ENCODE data around the gene ALG12. TPM values are rescaled to one million over a fixed set of nuclear protein-coding genes. Genes with fewer than 3 reads are reported as not detected.
A peak's percentile ranks its signal among the peaks of the same experiment; 100 is the strongest.

ALG12 gene
- total and polyA plus RNA-seq, 2 of the 13 experiments (the other 11 are each of a cell fraction or from before 2014, with no cell fraction given): 7.8 to 15.8 TPM

DNA sequence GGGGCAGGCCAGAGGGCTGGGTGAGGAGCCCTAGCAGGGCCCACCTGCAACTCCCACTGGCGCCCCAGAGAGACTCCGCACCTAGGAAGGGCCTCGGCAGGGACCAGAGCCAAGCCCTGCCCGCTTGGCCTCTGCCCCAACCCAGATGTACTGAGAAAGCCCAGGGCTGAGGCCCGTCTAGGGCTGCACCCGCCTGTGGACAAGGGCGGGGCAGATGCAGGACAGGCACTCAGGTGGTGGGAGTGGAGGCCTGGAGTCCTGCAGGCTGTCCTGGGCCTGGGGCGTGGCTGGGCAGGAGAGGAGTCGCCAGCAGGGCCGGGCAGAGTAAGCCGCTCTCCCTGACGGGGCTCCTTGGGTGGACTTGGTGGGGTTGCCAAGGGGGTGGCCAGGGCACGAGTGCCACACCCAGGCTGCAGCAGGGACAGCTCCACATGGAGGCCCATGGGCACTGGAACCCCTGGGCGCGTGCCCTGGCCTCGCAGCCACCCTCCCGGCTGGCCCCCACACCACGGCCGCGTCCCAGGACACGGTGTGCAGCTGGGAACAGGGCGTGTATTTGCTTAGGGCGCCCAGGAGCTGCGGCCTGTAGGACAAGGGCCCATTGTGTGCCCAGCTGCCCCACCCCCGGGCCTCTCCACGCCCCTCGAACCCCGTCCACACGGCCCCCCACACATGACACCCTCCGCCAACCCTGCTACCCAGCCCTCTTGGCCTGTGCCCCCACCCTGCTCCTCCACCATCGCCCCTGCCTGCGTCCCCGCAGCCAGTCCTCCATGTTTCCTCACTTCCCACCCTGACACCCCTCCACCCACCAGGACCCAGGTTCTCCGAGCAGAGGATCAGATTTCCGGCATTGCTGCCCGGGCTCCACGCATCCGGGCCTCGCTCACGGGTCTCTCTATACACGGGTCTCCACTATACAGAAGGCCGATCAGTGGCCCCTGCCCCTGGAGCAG, 31.0 kb upstream of the ALG12 start (continued):
- TF ChIP-seq, protein P1, sequence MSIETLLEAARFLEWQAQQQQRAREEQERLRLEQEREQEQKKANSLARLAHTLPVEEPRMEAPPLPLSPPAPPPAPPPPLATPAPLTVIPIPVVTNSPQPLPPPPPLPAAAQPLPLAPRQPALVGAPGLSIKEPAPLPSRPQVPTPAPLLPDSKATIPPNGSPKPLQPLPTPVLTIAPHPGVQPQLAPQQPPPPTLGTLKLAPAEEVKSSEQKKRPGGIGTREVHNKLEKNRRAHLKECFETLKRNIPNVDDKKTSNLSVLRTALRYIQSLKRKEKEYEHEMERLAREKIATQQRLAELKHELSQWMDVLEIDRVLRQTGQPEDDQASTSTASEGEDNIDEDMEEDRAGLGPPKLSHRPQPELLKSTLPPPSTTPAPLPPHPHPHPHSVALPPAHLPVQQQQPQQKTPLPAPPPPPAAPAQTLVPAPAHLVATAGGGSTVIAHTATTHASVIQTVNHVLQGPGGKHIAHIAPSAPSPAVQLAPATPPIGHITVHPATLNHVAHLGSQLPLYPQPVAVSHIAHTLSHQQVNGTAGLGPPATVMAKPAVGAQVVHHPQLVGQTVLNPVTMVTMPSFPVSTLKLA (IDR thresholded peaks at IDR 0.05): no peak
- TF ChIP-seq ZNF782 (CRISPR knock-in tag; IDR thresholded peaks at IDR 0.05; ENCODE audit: borderline replicate concordance) (no peak), JUND (CRISPR knock-in tag; IDR thresholded peaks at IDR 0.05) (no peak), GTF3A (CRISPR knock-in tag; conservative IDR thresholded peaks at IDR 0.05) (no peak), REXO4 (CRISPR knock-in tag; IDR thresholded peaks at IDR 0.05; ENCODE audit: borderline replicate concordance) (no peak), ZBTB21 (CRISPR knock-in tag; IDR thresholded peaks at IDR 0.05) (no peak), AKAP8 (CRISPR knock-in tag; IDR thresholded peaks at IDR 0.05) (no peak; the same call in 1 of the 2 replicates), SRY (CRISPR knock-in tag; IDR thresholded peaks at IDR 0.05) (peak; percentile 84; the same call in 1 of the 2 replicates), ZNF30 (CRISPR knock-in tag; IDR thresholded peaks at IDR 0.05) (no peak)
- TF ChIP-seq, protein P2, sequence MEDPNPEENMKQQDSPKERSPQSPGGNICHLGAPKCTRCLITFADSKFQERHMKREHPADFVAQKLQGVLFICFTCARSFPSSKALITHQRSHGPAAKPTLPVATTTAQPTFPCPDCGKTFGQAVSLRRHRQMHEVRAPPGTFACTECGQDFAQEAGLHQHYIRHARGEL (CRISPR knock-in tag; IDR thresholded peaks at IDR 0.05): no peak
- TF ChIP-seq, protein P3, sequence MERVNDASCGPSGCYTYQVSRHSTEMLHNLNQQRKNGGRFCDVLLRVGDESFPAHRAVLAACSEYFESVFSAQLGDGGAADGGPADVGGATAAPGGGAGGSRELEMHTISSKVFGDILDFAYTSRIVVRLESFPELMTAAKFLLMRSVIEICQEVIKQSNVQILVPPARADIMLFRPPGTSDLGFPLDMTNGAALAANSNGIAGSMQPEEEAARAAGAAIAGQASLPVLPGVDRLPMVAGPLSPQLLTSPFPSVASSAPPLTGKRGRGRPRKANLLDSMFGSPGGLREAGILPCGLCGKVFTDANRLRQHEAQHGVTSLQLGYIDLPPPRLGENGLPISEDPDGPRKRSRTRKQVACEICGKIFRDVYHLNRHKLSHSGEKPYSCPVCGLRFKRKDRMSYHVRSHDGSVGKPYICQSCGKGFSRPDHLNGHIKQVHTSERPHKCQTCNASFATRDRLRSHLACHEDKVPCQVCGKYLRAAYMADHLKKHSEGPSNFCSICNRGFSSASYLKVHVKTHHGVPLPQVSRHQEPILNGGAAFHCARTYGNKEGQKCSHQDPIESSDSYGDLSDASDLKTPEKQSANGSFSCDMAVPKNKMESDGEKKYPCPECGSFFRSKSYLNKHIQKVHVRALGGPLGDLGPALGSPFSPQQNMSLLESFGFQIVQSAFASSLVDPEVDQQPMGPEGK (CRISPR knock-in tag; IDR thresholded peaks at IDR 0.05): peak; percentile 99
- TF ChIP-seq, protein P4, sequence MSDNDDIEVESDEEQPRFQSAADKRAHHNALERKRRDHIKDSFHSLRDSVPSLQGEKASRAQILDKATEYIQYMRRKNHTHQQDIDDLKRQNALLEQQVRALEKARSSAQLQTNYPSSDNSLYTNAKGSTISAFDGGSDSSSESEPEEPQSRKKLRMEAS (IDR thresholded peaks at IDR 0.05): peak; percentile 84; the same call in 1 of the 2 replicates
- TF ChIP-seq, protein P5, sequence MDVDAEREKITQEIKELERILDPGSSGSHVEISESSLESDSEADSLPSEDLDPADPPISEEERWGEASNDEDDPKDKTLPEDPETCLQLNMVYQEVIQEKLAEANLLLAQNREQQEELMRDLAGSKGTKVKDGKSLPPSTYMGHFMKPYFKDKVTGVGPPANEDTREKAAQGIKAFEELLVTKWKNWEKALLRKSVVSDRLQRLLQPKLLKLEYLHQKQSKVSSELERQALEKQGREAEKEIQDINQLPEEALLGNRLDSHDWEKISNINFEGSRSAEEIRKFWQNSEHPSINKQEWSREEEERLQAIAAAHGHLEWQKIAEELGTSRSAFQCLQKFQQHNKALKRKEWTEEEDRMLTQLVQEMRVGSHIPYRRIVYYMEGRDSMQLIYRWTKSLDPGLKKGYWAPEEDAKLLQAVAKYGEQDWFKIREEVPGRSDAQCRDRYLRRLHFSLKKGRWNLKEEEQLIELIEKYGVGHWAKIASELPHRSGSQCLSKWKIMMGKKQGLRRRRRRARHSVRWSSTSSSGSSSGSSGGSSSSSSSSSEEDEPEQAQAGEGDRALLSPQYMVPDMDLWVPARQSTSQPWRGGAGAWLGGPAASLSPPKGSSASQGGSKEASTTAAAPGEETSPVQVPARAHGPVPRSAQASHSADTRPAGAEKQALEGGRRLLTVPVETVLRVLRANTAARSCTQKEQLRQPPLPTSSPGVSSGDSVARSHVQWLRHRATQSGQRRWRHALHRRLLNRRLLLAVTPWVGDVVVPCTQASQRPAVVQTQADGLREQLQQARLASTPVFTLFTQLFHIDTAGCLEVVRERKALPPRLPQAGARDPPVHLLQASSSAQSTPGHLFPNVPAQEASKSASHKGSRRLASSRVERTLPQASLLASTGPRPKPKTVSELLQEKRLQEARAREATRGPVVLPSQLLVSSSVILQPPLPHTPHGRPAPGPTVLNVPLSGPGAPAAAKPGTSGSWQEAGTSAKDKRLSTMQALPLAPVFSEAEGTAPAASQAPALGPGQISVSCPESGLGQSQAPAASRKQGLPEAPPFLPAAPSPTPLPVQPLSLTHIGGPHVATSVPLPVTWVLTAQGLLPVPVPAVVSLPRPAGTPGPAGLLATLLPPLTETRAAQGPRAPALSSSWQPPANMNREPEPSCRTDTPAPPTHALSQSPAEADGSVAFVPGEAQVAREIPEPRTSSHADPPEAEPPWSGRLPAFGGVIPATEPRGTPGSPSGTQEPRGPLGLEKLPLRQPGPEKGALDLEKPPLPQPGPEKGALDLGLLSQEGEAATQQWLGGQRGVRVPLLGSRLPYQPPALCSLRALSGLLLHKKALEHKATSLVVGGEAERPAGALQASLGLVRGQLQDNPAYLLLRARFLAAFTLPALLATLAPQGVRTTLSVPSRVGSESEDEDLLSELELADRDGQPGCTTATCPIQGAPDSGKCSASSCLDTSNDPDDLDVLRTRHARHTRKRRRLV (CRISPR knock-in tag; IDR thresholded peaks at IDR 0.05): peak; percentile 2; the same call in 1 of the 2 replicates
- TF ChIP-seq, protein P6, sequence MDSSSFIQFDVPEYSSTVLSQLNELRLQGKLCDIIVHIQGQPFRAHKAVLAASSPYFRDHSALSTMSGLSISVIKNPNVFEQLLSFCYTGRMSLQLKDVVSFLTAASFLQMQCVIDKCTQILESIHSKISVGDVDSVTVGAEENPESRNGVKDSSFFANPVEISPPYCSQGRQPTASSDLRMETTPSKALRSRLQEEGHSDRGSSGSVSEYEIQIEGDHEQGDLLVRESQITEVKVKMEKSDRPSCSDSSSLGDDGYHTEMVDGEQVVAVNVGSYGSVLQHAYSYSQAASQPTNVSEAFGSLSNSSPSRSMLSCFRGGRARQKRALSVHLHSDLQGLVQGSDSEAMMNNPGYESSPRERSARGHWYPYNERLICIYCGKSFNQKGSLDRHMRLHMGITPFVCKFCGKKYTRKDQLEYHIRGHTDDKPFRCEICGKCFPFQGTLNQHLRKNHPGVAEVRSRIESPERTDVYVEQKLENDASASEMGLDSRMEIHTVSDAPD (CRISPR knock-in tag; IDR thresholded peaks at IDR 0.05): no peak
